HCT116 (cell line): Measurements from ENCODE around the gene CKAP2L. TPM values are rescaled to one million over a fixed set of nuclear protein-coding genes. Genes with fewer than 3 reads are reported as not detected.

Experiments used
- ATAC-seq: fragments of 200-7000 bp; cut with Tn5 transposase; 2 replicates; pipeline ENCODE4 v1.9.1; 2020; ENCODE audit warnings: mild to moderate bottlenecking, moderate library complexity
- BruUV-seq: library from RNA; stranded (reverse); fragments of 400-500 nt; replicated peaks from 2 replicates; lab custom pipeline; 2021; lab: Mats Ljungman, UMichigan
- CTCF ChIA-PET: fragments of 300-600 bp; sonication (Branson Sonifier 250); formaldehyde crosslinking; loops from one replicate; lab custom pipeline; 2021; ENCODE audit warnings: antibody characterized with exemption; lab: Charles Lee
- POLR2A ChIA-PET: fragments of 300-600, 350-600 bp; sonication (Branson Sonifier 250); formaldehyde crosslinking; loops from one replicate; lab custom pipeline; 2021; ENCODE audit warnings: antibody characterized with exemption; lab: Charles Lee
- RAD21 ChIA-PET, 2 experiments: fragments of 300-600 bp; sonication (Branson Sonifier 250); formaldehyde crosslinking; loops; one replicate each; lab custom pipeline; 2023; ENCODE audit warnings: low total read pairs in 2 of 2; ENCODE audit not compliant: uncharacterized antibody in 2 of 2, unreplicated experiment in 2 of 2, low non-redundant PET in 1 of 2; lab: Charles Lee
- DNase-seq: peaks from one replicate; pipeline ENCODE4 v3.0.0-alpha.2; 2010; ENCODE audit warnings: low read depth, low spot score
- H2AFZ ChIP-seq: fragments of 200-600 bp; shearing (Covaris generic), sonication (generic); 2 replicates; pipeline ENCODE4 v1.6.1; 2017; ENCODE audit warnings: low read depth, mixed run types, mixed read lengths, antibody characterized with exemption, low read length; ENCODE audit not compliant: poor library complexity, severe bottlenecking
- H3K27ac ChIP-seq: 2 replicates; pipeline ENCODE4 v1.5.1; 2012; ENCODE audit warnings: low read depth, low read length
- H3K27me3 ChIP-seq: fragments of 200-600 bp; sonication (generic); 2 replicates; pipeline ENCODE4 v1.6.1; 2016; ENCODE audit warnings: mixed run types, low read length, mixed read lengths; ENCODE audit not compliant: insufficient read depth
- H3K36me3 ChIP-seq, 2 experiments: fragments of 200-500 bp in 1 of 2; fragments of 200-600 bp in 1 of 2; sonication (Bioruptor generic) in 1 of 2; sonication (generic) in 1 of 2; 2 replicates each; pipeline versions ENCODE4 v1.5.1 to v1.6.1; 2014 to 2016; ENCODE audit warnings: low read length in 2 of 2, inconsistent platforms in 1 of 2, mixed read lengths in 1 of 2, mixed run types in 1 of 2; ENCODE audit not compliant: insufficient read depth in 2 of 2, control insufficient read depth in 1 of 2
- H3K4me1 ChIP-seq, 2 experiments: fragments of 200-600 bp in 1 of 2; sonication (generic) in 1 of 2; 2 replicates each; pipeline versions ENCODE4 v1.5.1 to v1.6.1; 2012 to 2017; ENCODE audit warnings: low read length in 2 of 2, inconsistent platforms in 1 of 2, mild to moderate bottlenecking in 1 of 2, mixed read lengths in 1 of 2, mixed run types in 1 of 2, moderate library complexity in 1 of 2; ENCODE audit not compliant: insufficient read depth in 2 of 2, control insufficient read depth in 1 of 2
- H3K4me2 ChIP-seq: fragments of 200-600 bp; sonication (generic); 2 replicates; pipeline ENCODE4 v1.6.1; 2017; ENCODE audit warnings: mixed run types, low read length, mixed read lengths
- H3K4me3 ChIP-seq, 2 experiments: fragments of 200-600 bp in 1 of 2; sonication (generic) in 1 of 2; replicated peaks in 1 of 2; 2 replicates each; pipeline ENCODE4 v1.5.1; 2011 to 2016; ENCODE audit warnings: low read length in 2 of 2, control low read depth in 1 of 2, low read depth in 1 of 2, mild to moderate bottlenecking in 1 of 2, mixed read lengths in 1 of 2, mixed run types in 1 of 2
- H3K79me2 ChIP-seq: fragments of 200-600 bp; sonication (generic); 2 replicates; pipeline ENCODE4 v1.6.1; 2017; ENCODE audit warnings: mild to moderate bottlenecking, mixed run types, low read length, moderate library complexity, mixed read lengths; ENCODE audit not compliant: insufficient read depth
- H3K9ac ChIP-seq: fragments of 200-600 bp; sonication (generic); 2 replicates; pipeline ENCODE4 v1.6.1; 2016; ENCODE audit warnings: low read length, mixed read lengths
- H3K9me2 ChIP-seq: fragments of 200-600 bp; sonication (generic), shearing (Covaris generic); 2 replicates; pipeline ENCODE4 v1.6.1; 2017; ENCODE audit warnings: mixed run types, mild to moderate bottlenecking, moderate library complexity; ENCODE audit not compliant: insufficient read depth
- H3K9me3 ChIP-seq, 2 experiments: fragments of 200-500 bp in 1 of 2; fragments of 200-600 bp in 1 of 2; sonication (Bioruptor generic) in 1 of 2; sonication (generic) in 1 of 2; 2 replicates each; pipeline ENCODE4 v1.6.1; 2014 to 2017; ENCODE audit warnings: low read length in 2 of 2, mixed read lengths in 2 of 2, inconsistent platforms in 1 of 2, low read depth in 1 of 2, mild to moderate bottlenecking in 1 of 2, mixed run types in 1 of 2, moderate library complexity in 1 of 2; ENCODE audit not compliant: control insufficient read depth in 1 of 2, insufficient read depth in 1 of 2
- H4K20me1 ChIP-seq: fragments of 200-600 bp; sonication (generic), shearing (Covaris generic); 2 replicates; pipeline ENCODE4 v1.6.1; 2017; ENCODE audit warnings: mixed run types, mild to moderate bottlenecking, moderate library complexity; ENCODE audit not compliant: insufficient read depth
- CBX3 ChIP-seq: IDR thresholded peaks from 2 replicates; pipeline ENCODE4 v1.6.1; 2012; ENCODE audit warnings: low read depth
- EZH2 ChIP-seq: fragments of 200-600 bp; sonication (generic); IDR thresholded peaks from 2 replicates; pipeline ENCODE4 v1.6.1; 2017; ENCODE audit warnings: antibody characterized with exemption, mixed run types
- JUND ChIP-seq: IDR thresholded peaks from 2 replicates; pipeline ENCODE4 v1.6.1; 2012
- POLR2A ChIP-seq: IDR thresholded peaks from 2 replicates; pipeline ENCODE4 v1.7.0; 2011; ENCODE audit warnings: borderline replicate concordance; ENCODE audit not compliant: insufficient read depth, insufficient read length; ENCODE audit errors: extremely low read depth
- POLR2AphosphoS5 ChIP-seq: IDR thresholded peaks from 2 replicates; pipeline ENCODE4 v1.6.1; 2011; ENCODE audit warnings: mild to moderate bottlenecking, low read depth, low read length, moderate library complexity
- RAD21 ChIP-seq: IDR thresholded peaks from 2 replicates; pipeline ENCODE4 v1.6.1; 2012; ENCODE audit warnings: low read depth, mild to moderate bottlenecking
- SIN3A ChIP-seq: IDR thresholded peaks from 2 replicates; pipeline ENCODE4 v1.6.1; 2012; ENCODE audit warnings: low read depth
- SRF ChIP-seq: IDR thresholded peaks from 2 replicates; pipeline ENCODE4 v1.6.1; 2012; ENCODE audit warnings: low read depth
- TCF7L2 ChIP-seq: IDR thresholded peaks from 2 replicates; pipeline ENCODE4 v1.7.0; 2011; ENCODE audit warnings: borderline replicate concordance, inconsistent platforms; ENCODE audit not compliant: insufficient read depth, insufficient read length; ENCODE audit errors: extremely low read depth
- ZFX ChIP-seq: fragments of 450-650 bp; IDR thresholded peaks from 2 replicates; pipeline ENCODE4 v1.6.1; 2017
- ZNF274 ChIP-seq: fragments of 200-500 bp; sonication (Bioruptor generic); IDR thresholded peaks from 2 replicates; pipeline ENCODE4 v1.6.1; 2014; ENCODE audit warnings: mild to moderate bottlenecking, low read depth, low read length, inconsistent platforms
- intact Hi-C: fragments of 100-400 bp; cut with micrococcal nuclease; formaldehyde crosslinking; loops from 2 replicates; pipeline ENCODE4 v1.10.0; 2022
- total RNA-seq: library from RNA; stranded (reverse); gene quantifications from one replicate; pipeline ENCODE4 v1.2.1, GENCODE V29; 2021; ENCODE audit not compliant: unreplicated experiment
- TF ChIP-seq, protein P1 (sequence below), 3 experiments: fragments of 200-600 bp in 1 of 3; sonication (generic) in 1 of 3; IDR thresholded peaks in 2 of 3; conservative IDR thresholded peaks in 1 of 3; 2 replicates each; pipeline ENCODE4 v1.5.1; 2012 to 2017; ENCODE audit warnings: low read depth in 2 of 3, low read length in 2 of 3, antibody characterized with exemption in 1 of 3, borderline replicate concordance in 1 of 3, control low read depth in 1 of 3, mild to moderate bottlenecking in 1 of 3, mixed read lengths in 1 of 3, mixed run types in 1 of 3, moderate library complexity in 1 of 3; ENCODE audit not compliant: insufficient read depth in 1 of 3
- TF ChIP-seq, protein P2 (sequence below): IDR thresholded peaks from 2 replicates; pipeline ENCODE4 v1.6.1; 2011; ENCODE audit warnings: mild to moderate bottlenecking, low read length, moderate library complexity; ENCODE audit not compliant: insufficient replicate concordance; ENCODE audit errors: extremely low read depth

Gene CKAP2L
- total RNA-seq, 1 experiment from 2014 or later: 27.5 TPM

DNA sequence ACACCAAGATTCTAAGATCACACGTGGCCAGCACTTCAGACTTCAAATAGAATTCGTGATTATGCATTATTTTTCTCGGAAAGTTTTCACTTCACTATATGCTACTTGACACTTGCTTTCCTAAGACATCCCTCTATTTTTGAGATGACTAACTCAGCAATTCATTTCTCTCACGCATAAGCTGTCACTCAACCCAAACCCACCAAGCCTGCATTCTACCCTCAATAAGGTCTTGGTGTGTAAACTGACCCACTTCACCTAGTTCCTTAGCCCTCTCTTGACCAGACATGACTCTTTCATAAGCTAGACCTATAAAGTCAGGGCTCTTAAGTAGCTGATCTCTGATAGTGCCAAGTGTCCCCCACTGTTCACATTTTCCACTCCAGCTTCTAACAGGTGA lies 11.7 kb downstream of the CKAP2L start:
- ChIA-PET POLR2A (no interaction called here), RAD21 (no interaction called here), CTCF (interaction anchor here (1.0 to 1.3 kb wide), 2 partner anchors 12 to 206 kb away, joined by 3 read pairs; partner anchors contain the start of gene CKAP2L)
- ATAC-seq (no peak), DNase-seq (no peak)
- TF ChIP-seq POLR2AphosphoS5 (no peak), RAD21 (no peak), TCF7L2 (no peak), EZH2 (no peak), CBX3 (no peak), ZFX (no peak), SIN3A (no peak), POLR2A (no peak), ZNF274 (no peak), SRF (no peak), JUND (no peak)
- TF ChIP-seq, protein P1, sequence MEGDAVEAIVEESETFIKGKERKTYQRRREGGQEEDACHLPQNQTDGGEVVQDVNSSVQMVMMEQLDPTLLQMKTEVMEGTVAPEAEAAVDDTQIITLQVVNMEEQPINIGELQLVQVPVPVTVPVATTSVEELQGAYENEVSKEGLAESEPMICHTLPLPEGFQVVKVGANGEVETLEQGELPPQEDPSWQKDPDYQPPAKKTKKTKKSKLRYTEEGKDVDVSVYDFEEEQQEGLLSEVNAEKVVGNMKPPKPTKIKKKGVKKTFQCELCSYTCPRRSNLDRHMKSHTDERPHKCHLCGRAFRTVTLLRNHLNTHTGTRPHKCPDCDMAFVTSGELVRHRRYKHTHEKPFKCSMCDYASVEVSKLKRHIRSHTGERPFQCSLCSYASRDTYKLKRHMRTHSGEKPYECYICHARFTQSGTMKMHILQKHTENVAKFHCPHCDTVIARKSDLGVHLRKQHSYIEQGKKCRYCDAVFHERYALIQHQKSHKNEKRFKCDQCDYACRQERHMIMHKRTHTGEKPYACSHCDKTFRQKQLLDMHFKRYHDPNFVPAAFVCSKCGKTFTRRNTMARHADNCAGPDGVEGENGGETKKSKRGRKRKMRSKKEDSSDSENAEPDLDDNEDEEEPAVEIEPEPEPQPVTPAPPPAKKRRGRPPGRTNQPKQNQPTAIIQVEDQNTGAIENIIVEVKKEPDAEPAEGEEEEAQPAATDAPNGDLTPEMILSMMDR (IDR thresholded peaks at IDR 0.05 in 2 of 3, conservative IDR thresholded peaks at IDR 0.05 in 1 of 3; ENCODE audit: borderline replicate concordance in 1 of 3, insufficient read depth in 1 of 3, low read depth in 2 of 3, low read length in 2 of 3): no peak
- TF ChIP-seq, protein P2, sequence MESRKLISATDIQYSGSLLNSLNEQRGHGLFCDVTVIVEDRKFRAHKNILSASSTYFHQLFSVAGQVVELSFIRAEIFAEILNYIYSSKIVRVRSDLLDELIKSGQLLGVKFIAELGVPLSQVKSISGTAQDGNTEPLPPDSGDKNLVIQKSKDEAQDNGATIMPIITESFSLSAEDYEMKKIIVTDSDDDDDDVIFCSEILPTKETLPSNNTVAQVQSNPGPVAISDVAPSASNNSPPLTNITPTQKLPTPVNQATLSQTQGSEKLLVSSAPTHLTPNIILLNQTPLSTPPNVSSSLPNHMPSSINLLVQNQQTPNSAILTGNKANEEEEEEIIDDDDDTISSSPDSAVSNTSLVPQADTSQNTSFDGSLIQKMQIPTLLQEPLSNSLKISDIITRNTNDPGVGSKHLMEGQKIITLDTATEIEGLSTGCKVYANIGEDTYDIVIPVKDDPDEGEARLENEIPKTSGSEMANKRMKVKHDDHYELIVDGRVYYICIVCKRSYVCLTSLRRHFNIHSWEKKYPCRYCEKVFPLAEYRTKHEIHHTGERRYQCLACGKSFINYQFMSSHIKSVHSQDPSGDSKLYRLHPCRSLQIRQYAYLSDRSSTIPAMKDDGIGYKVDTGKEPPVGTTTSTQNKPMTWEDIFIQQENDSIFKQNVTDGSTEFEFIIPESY: no peak
- H3K36me3 ChIP-seq: peaks cover 23 to 46% of the 10 kb centered on the region in 2 experiments
- H3K9me2 ChIP-seq: no peaks in the 10 kb centered on the region
- no peak overlapping the region for H3K9ac ChIP-seq
- H3K27ac ChIP-seq: no peak overlapping the region
- intact Hi-C loops: no loop called here
- H3K27me3 ChIP-seq: no peaks in the 10 kb centered on the region
- H3K9me3 ChIP-seq: no peaks in the 10 kb centered on the region
- BruUV-seq: no TSS peak
- H3K4me2 ChIP-seq: no peak overlapping the region
- no peak overlapping the region for H2AFZ ChIP-seq
- H3K4me1 ChIP-seq: no peaks in the 10 kb centered on the region
- H3K79me2 ChIP-seq: peaks cover 30% of the 10 kb centered on the region
- H3K4me3 ChIP-seq: no peak overlapping the region
- H4K20me1 ChIP-seq: no peaks in the 10 kb centered on the region
